Left ventricle myocardium inferior (tissue), 1 donor: ENCODE results near the gene ARFGAP3. TPM values are rescaled to one million over a fixed set of nuclear protein-coding genes. Genes with fewer than 3 reads are reported as not detected.

Experiments
- DNase-seq: peaks from one replicate; pipeline ENCODE4 v3.0.0-alpha.2; 2020
- H3K27ac ChIP-seq: fragments of 200-600 bp; replicated peaks from 2 replicates; pipeline ENCODE4 v1.8.0; 2021
- H3K27me3 ChIP-seq: fragments of 200-600 bp; 2 replicates; pipeline ENCODE4 v1.8.0; 2021; ENCODE audit warnings: low read depth
- H3K36me3 ChIP-seq: fragments of 200-600 bp; 2 replicates; pipeline ENCODE4 v1.8.0; 2021
- H3K4me1 ChIP-seq: fragments of 200-600 bp; 2 replicates; pipeline ENCODE4 v1.8.0; 2021
- H3K4me3 ChIP-seq: fragments of 200-600 bp; 2 replicates; pipeline ENCODE4 v1.8.0; 2021; ENCODE audit warnings: mild to moderate bottlenecking, moderate library complexity
- H3K9me3 ChIP-seq: fragments of 200-600 bp; replicated peaks from 2 replicates; pipeline ENCODE4 v1.8.0; 2021
- intact Hi-C: fragments of 100-400 bp; cut with micrococcal nuclease; formaldehyde crosslinking; loops from one replicate; pipeline ENCODE4 v1.11.0; 2022
- total RNA-seq: library from RNA; stranded (reverse); fragmentation: NEBNext Ultra II Directional; extraction: Animal tissue kit (Norgen Biotek cat#: 25700); gene quantifications from one replicate; pipeline ENCODE4 v1.2.1, GENCODE V29; 2021
- TF ChIP-seq, protein P1 (sequence below): fragments of 200-600 bp; IDR thresholded peaks from 2 replicates; pipeline ENCODE4 v1.8.0; 2021; ENCODE audit warnings: antibody characterized with exemption, mild to moderate bottlenecking, borderline replicate concordance
- donor health status: DM: no; HTN: yes; CAD: no; lungs with severe emphysema.

Gene ARFGAP3
- total RNA-seq, 1 donor from 2014 or later = 26.9 TPM

DNA sequence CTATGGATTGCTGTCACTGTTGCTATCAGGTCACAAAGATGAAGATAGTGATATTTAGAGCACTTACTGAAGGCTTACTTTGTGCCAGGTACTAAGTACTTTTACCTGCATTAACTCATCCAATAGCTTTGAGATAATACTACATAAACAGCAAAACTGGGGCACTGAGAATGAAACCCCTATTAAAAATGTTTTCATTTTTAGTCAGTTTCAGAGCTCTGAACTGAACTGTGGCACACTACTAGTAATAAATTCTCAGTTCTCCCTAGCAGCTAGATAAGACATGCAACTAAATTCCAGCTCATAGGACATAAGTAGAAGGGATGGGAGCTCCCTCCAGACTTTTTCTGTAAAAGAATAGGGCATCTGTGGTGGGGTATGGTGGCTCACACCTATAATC, 24.0 kb downstream of the ARFGAP3 start:
- H3K4me1 ChIP-seq = no peaks in the 10 kb centered on the region
- H3K36me3 ChIP-seq = peaks cover 95% of the 10 kb centered on the region
- H3K27ac ChIP-seq = no peak overlapping the region
- no peaks in the 10 kb centered on the region for H3K9me3 ChIP-seq
- TF ChIP-seq, protein P1, sequence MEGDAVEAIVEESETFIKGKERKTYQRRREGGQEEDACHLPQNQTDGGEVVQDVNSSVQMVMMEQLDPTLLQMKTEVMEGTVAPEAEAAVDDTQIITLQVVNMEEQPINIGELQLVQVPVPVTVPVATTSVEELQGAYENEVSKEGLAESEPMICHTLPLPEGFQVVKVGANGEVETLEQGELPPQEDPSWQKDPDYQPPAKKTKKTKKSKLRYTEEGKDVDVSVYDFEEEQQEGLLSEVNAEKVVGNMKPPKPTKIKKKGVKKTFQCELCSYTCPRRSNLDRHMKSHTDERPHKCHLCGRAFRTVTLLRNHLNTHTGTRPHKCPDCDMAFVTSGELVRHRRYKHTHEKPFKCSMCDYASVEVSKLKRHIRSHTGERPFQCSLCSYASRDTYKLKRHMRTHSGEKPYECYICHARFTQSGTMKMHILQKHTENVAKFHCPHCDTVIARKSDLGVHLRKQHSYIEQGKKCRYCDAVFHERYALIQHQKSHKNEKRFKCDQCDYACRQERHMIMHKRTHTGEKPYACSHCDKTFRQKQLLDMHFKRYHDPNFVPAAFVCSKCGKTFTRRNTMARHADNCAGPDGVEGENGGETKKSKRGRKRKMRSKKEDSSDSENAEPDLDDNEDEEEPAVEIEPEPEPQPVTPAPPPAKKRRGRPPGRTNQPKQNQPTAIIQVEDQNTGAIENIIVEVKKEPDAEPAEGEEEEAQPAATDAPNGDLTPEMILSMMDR = no peak
- no peaks in the 10 kb centered on the region for H3K27me3 ChIP-seq
- no peak for DNase-seq
- intact Hi-C loops = no loop called here
- no peak overlapping the region for H3K4me3 ChIP-seq

GRCh38 chr22:42831712-42832111, 25.4 kb downstream of the ARFGAP3 start:
- Histone ChIP-seq H3K4me1 (no peaks in the 10 kb centered on the region), H3K27me3 (no peaks in the 10 kb centered on the region), H3K4me3 (no peak overlapping the region), H3K27ac (no peak overlapping the region), H3K9me3 (no peaks in the 10 kb centered on the region), H3K36me3 (peaks cover 100% of the 10 kb centered on the region)
- DNase-seq = no peak
- TF ChIP-seq, protein P1 = no peak
- intact Hi-C loops = no loop called here

DNA sequence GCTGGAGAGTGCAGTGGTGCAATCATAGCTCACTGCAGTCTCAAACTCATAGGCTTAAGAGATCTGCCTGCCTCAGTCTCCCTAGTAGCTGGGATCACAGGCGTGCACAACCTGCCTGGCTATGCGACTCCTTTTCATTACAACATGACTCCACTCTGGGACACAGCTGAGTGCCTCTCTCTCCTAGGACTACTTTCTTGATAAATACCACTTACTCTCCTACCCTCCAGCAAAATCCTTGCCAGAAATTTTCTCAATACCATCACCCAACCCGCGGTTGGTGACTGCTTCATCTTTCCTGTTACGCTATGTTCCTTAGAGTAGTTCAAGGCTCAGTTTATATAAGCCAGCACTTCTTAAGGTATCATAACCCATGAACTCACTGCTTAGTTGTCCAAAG, 26.9 kb downstream of the ARFGAP3 start:
- intact Hi-C loops = no loop called here
- DNase-seq = no peak
- Histone ChIP-seq H3K9me3 (no peaks in the 10 kb centered on the region), H3K4me1 (no peaks in the 10 kb centered on the region), H3K36me3 (peaks cover 100% of the 10 kb centered on the region), H3K4me3 (no peak overlapping the region), H3K27me3 (no peaks in the 10 kb centered on the region), H3K27ac (no peak overlapping the region)
- TF ChIP-seq, protein P1 = no peak

GRCh38 chr22:42829302-42829701, 27.8 kb downstream of the ARFGAP3 start:
- Histone ChIP-seq H3K4me3 (no peak overlapping the region), H3K4me1 (no peaks in the 10 kb centered on the region), H3K27me3 (no peaks in the 10 kb centered on the region), H3K36me3 (peaks cover 100% of the 10 kb centered on the region), H3K9me3 (no peaks in the 10 kb centered on the region), H3K27ac (no peak overlapping the region)
- intact Hi-C loops = no loop called here
- DNase-seq = no peak
- TF ChIP-seq, protein P1 = no peak

GRCh38 chr22:42825796-42826195, 31.3 kb downstream of the ARFGAP3 start:
- no peak for DNase-seq
- Histone ChIP-seq H3K9me3 (peaks cover 6% of the 10 kb centered on the region), H3K27me3 (no peaks in the 10 kb centered on the region), H3K36me3 (peaks cover 91% of the 10 kb centered on the region), H3K4me1 (no peaks in the 10 kb centered on the region), H3K27ac (no peak overlapping the region), H3K4me3 (no peak overlapping the region)
- TF ChIP-seq, protein P1 = no peak
- intact Hi-C loops = no loop called here

- peaks cover 61% of the 10 kb centered on the region for H3K36me3 ChIP-seq
- TF ChIP-seq, protein P1 = no peak
- peaks cover 6% of the 10 kb centered on the region for H3K9me3 ChIP-seq
- H3K4me1 ChIP-seq = peaks cover 10% of the 10 kb centered on the region
- H3K27me3 ChIP-seq = no peaks in the 10 kb centered on the region
- intact Hi-C loops = no loop called here
- no peak overlapping the region for H3K4me3 ChIP-seq
- no peak overlapping the region for H3K27ac ChIP-seq
- DNase-seq = no peak
Observed at GRCh38 chr22:42821386-42821785, 35.7 kb downstream of the ARFGAP3 start.
